ENCODE results near the gene DUXA. TPM values are rescaled to one million over a fixed set of nuclear protein-coding genes. Genes with fewer than 3 reads are reported as not detected.
"Not testable (repeated sequence)": the region's sequence is repeated elsewhere in the genome, so short reads cannot be mapped to it uniquely, and the experiment has no call there.

Gene DUXA
- total RNA-seq, 4 donors from 2014 or later, result not detected

- H3K4me1 ChIP-seq, result no peaks in the 10 kb centered on the region
- H3K27me3 ChIP-seq, result no peaks in the 10 kb centered on the region
- DNase-seq (ENCODE audit: low spot score in 2 of 2), result no peak
- TF ChIP-seq EP300 (IDR thresholded peaks at IDR 0.05) (no peak), POLR2A (IDR thresholded peaks at IDR 0.05) (no peak), CTCF (IDR thresholded peaks at IDR 0.05) (no peak), POLR2AphosphoS5 (IDR thresholded peaks at IDR 0.05) (no peak)
- 86% methylated on average over 5 of the region's 5 CpGs for WGBS
- no peak overlapping the region for H3K27ac ChIP-seq
- H3K4me3 ChIP-seq, result no peak overlapping the region
- no peaks in the 10 kb centered on the region for H3K9me3 ChIP-seq
- H3K36me3 ChIP-seq, result no peaks in the 10 kb centered on the region
Observed at GRCh38 chr19:57161985-57162539, 5.2 kb downstream of the DUXA start.

- H3K27ac ChIP-seq, result no peak overlapping the region
Observed at GRCh38 chr19:57152921-57153320, 14.4 kb downstream of the DUXA start.

GRCh38 chr19:57141699-57142098, 25.6 kb downstream of the DUXA start:
- Histone ChIP-seq H3K4me1 (no peaks in the 10 kb centered on the region), H3K36me3 (no peaks in the 10 kb centered on the region), H3K27me3 (no peaks in the 10 kb centered on the region), H3K4me3 (no peak overlapping the region), H3K9me3 (no peaks in the 10 kb centered on the region), H3K27ac (no peak overlapping the region)
- no peak for DNase-seq (ENCODE audit: low spot score in 2 of 2)
- 96% methylated on average over 4 of the region's 4 CpGs for WGBS
- no peak for TF ChIP-seq POLR2A (IDR thresholded peaks at IDR 0.05)

More at GRCh38 chr19:57152921-57153320, 14.4 kb downstream of the DUXA start:
- Histone ChIP-seq H3K9me3 (no peaks in the 10 kb centered on the region), H3K27me3 (peaks cover 3% of the 10 kb centered on the region), H3K36me3 (no peaks in the 10 kb centered on the region), H3K4me1 (no peaks in the 10 kb centered on the region), H3K4me3 (no peak overlapping the region)
- 77% methylated on average over 5 of the region's 5 CpGs for WGBS
- no peak for TF ChIP-seq CTCF (IDR thresholded peaks at IDR 0.05)
- TF ChIP-seq POLR2A (IDR thresholded peaks at IDR 0.05), result no peak
- TF ChIP-seq EP300 (IDR thresholded peaks at IDR 0.05), result no peak
- TF ChIP-seq POLR2AphosphoS5 (IDR thresholded peaks at IDR 0.05), result no peak
- DNase-seq (ENCODE audit: low spot score in 2 of 2), result no peak

- Histone ChIP-seq H3K4me1 (no peaks in the 10 kb centered on the region), H3K27ac (no peak overlapping the region), H3K36me3 (no peaks in the 10 kb centered on the region), H3K27me3 (no peaks in the 10 kb centered on the region), H3K4me3 (no peak overlapping the region), H3K9me3 (no peaks in the 10 kb centered on the region)
- TF ChIP-seq POLR2A (IDR thresholded peaks at IDR 0.05), result no peak
- no peak for TF ChIP-seq POLR2AphosphoS5 (IDR thresholded peaks at IDR 0.05)
- TF ChIP-seq EP300 (IDR thresholded peaks at IDR 0.05), result no peak
- no peak for TF ChIP-seq CTCF (IDR thresholded peaks at IDR 0.05)
- WGBS, result 79% methylated on average over 6 of the region's 6 CpGs
- no peak for DNase-seq (ENCODE audit: low spot score in 2 of 2)
Observed at GRCh38 chr19:57135797-57136196, 31.5 kb downstream of the DUXA start.

GRCh38 chr19:57127403-57127802, 39.9 kb downstream of the DUXA start:
- not testable (repeated sequence) for H3K9me3 ChIP-seq; H3K27ac ChIP-seq; DNase-seq (ENCODE audit: low spot score in 2 of 2); H3K36me3 ChIP-seq; H3K4me1 ChIP-seq; H3K4me3 ChIP-seq
- no CpG with 5 or more reads among the region's 3 CpGs for WGBS
- H3K27me3 ChIP-seq, result peaks cover 10% of the 10 kb centered on the region

- WGBS, result 44% methylated on average over 4 of the region's 4 CpGs
- peaks cover 3% of the 10 kb centered on the region for H3K9me3 ChIP-seq
Observed at GRCh38 chr19:57123882-57124281, 43.4 kb downstream of the DUXA start.

More at GRCh38 chr19:57123882-57124281, 43.4 kb downstream of the DUXA start:
- TF ChIP-seq POLR2A (IDR thresholded peaks at IDR 0.05), result no peak
- no peak for TF ChIP-seq EP300 (IDR thresholded peaks at IDR 0.05)
- no peak for TF ChIP-seq POLR2AphosphoS5 (IDR thresholded peaks at IDR 0.05)
- no peak for TF ChIP-seq CTCF (IDR thresholded peaks at IDR 0.05)
- H3K4me1 ChIP-seq, result no peaks in the 10 kb centered on the region
- no peak overlapping the region for H3K4me3 ChIP-seq
- H3K36me3 ChIP-seq, result no peaks in the 10 kb centered on the region
- peaks cover 10% of the 10 kb centered on the region for H3K27me3 ChIP-seq
- no peak for DNase-seq (ENCODE audit: low spot score in 2 of 2)
- H3K27ac ChIP-seq, result no peak overlapping the region

Data from suprapubic skin (tissue), 4 donors.